GM19238 (cell line): Measurements from ENCODE around the gene PKN1.
"Not testable (repeated sequence)": the region's sequence is repeated elsewhere in the genome, so short reads cannot be mapped to it uniquely, and the experiment has no call there.

ENCODE experiments used
- DNase-seq: peaks from one replicate; pipeline ENCODE4 v3.0.0; 2011; ENCODE audit warnings: low spot score; ENCODE audit not compliant: insufficient read length

PKN1 gene

GRCh38 chr19:14430712-14431111, 2.4 kb upstream of the PKN1 start:
- no peak for DNase-seq

DNA sequence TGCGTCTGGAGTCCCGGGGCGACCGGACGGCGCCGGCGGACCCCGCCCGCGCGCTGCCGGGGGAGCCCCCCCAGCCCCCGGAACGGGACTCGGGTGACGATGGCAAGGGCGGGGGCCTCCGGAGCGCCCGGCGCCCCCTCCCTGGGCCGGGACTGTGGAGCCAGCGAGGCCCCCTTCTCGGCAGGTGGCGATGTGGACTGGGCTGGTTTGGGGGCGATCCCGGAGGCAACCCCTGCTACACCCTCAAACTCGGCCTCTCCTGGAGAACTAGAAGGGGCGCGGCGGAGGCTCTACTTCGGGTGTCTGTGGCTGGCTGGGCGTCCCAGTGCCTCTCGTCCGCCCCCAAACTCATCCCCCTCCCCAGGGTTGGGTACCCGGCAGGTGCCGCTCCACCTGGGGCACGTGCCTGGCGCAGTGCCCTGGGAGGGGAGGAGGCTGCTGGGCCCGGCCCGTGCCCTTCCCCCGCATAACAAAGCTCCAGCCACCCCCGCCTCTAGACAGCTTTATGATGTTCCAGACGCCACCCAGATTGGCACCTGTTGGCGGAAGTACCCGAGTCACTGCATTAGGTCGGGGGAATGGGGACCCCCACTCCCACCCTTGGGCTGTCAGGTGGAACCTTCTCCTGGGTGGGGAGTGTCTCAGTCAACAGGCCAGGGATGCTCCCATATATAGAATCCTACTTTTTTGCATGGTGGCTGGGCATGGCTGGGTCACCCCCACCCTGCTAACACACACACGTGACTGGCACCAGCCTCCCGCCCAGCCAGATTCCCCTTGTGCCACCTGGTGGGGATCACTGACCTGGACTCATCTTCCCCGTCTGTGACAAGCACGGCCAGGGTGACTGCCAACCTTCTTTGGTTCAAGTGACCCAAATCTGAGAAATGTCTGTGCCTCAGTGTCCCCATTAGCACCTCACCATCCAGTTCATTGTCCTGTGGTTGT, 722 bp downstream of the PKN1 start:
- DNase-seq = no peak

DNA sequence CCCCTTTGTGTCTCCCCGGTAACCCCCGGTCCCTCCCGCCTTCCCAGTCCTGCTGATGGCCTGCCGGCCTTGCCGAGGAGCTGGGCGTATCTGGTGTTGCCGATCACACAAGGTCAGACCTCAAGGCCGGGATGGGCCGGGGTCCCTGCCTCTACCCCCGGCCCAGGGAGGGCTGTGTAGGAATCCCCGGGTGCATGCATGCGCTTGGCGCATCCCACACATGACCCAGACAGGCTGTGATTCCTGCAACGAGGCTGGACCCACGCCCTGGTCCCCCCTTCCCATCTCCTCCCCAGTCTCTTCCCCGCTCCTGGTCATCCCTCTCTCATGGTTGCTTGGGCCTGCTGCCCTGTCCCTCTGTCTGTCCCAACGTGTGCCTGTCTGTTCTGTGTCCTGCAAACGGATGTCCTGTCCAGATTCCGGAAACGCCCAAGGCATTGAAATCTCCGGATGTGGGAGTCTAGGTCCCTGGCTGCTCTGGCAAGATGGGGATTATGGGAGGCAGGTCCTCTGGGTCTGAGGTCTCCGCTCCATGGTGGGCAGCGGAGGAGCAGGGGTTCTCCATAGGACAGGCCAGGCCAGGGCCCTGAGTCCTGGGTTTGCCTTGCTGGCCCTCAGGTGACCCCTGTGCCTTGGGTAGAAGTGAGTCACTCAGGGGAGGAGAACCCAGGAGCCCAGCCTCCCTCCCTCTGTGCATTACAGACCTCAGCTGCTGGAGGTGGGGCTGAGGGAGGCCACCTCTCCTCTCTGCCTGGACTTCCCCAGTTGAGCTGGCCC, 1.6 kb downstream of the PKN1 start:
- DNase-seq = no peak

DNA sequence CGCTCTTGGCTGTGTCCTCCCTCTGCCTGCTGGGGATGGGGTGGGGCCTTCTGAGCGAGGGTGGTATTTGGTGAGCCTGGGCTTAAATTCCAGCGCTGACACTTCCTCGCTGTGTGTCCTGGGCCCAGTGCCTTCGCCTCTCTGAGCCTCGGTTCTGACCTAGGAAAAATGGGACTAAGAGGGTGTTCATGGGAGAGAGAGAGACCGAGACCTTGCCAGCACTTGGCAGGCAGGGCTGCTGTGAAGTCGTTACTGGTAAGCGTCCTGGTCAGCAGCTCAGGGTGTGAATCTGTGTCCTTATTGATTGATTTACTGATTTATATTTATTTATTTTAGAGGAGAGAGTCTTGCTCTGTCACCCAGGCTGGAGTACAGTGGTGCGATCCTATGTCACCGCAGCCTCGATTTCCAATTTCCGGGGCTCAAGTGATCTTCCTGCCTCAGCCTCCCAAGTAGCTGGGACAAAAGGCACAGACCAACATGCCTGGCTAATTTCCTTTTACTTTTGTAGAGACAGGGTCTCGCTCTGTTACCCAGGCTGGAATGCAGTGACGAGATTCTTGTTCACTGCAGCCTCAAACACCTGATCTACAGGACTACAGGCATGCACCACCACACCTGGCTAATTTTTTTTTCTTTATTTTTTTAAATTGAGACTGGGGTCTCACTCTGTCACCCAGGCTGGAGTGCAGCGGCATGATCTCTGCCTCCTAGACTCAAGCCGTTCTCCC, 2.4 kb downstream of the PKN1 start:
- DNase-seq = no peak

GRCh38 chr19:14437578-14438140, 4.6 kb downstream of the PKN1 start:
- DNase-seq = no peak

GRCh38 chr19:14439014-14439413, 5.9 kb downstream of the PKN1 start:
- DNase-seq = no peak

GRCh38 chr19:14440049-14440448, 6.9 kb downstream of the PKN1 start:
- DNase-seq = peak; percentile 90

GRCh38 chr19:14441041-14441938, 8.2 kb downstream of the PKN1 start:
- DNase-seq = no peak

DNA sequence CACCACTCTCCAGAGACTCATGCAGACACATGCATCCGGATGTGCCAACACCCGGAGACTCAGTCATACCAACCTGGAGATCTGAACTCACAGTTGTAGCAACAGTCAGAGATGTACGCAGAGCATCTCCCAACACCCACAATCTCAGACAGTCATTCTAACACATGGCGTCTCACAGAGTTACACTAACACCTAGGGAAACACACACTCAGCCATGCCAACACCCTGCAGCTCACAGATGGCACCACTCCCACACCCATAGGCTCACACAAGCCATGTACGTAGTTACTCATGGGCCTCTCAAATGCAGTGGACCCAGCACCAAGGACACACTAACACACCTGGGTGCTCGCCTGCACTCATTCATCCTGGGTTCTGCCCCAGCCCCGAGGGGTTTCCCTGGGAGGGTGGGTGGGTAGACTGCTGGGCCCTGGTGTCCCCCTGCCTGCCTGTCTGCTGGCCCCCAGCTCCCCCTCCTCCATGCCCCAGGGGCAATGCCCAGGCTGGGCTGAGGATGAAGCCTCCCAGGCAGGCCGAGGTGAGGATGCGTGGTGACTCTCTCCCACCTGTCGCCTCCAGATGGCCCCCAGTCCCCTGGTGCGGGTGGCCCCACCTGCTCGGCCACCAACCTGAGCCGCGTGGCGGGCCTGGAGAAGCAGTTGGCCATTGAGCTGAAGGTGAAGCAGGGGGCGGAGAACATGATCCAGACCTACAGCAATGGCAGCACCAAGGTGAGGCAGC, 10.0 kb downstream of the PKN1 start:
- DNase-seq = no peak

- no peak for DNase-seq
Measured at GRCh38 chr19:14443632-14444216, 10.6 kb downstream of the PKN1 start.

- DNase-seq = no peak
Measured at GRCh38 chr19:14446336-14447036, 13.4 kb downstream of the PKN1 start.

DNA sequence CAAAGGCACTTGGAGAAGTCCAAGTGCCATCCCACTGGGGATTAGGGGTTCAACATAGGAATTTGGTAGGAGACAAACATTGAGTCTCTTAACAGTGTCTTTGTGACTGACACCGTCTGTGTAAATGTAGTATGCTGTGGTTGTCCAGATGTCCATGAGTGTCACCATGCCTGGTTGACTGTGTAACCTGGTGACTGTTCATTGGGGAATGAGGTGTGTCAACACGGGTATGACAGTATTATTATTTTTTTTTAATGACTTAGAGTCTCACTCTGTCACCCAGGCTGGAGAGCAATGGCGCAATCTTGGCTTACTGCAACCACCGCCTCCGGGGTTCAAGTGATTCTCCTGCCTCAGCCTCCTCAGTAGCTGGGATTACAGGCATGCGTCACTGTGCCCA, 16.2 kb downstream of the PKN1 start:
- DNase-seq = no peak

DNA sequence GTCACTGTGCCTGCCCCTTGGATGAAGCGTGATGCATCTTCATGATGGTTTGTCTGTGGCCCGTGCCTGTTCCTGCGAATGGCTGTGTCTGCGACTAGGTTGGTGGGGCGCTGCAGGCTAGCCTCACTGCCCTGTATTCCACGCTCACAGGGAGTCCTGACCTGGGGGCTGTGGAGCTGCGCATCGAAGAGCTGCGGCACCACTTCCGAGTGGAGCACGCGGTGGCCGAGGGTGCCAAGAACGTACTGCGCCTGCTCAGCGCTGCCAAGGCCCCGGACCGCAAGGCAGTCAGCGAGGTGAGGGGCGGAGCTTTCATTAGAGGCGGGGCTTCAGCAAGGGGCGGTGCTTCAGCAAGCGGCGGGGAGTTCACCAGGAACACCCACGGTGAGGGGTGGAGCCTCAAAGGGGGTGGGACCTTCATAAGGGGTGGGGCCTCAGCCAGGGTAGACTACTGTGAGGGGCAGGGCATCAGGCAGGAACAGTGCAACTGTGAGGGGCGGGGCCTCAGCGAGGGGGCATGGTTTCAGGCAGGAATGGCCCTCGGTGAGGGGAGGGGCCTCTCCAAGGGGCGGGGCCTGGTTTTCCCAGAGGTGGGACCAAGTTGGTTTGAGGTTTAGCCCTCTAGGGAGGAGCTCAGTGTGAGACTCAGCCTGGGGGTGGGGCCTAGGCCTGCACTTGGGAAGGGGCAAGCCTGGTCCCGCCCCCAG, 17.2 kb downstream of the PKN1 start:
- no peak for DNase-seq

DNA sequence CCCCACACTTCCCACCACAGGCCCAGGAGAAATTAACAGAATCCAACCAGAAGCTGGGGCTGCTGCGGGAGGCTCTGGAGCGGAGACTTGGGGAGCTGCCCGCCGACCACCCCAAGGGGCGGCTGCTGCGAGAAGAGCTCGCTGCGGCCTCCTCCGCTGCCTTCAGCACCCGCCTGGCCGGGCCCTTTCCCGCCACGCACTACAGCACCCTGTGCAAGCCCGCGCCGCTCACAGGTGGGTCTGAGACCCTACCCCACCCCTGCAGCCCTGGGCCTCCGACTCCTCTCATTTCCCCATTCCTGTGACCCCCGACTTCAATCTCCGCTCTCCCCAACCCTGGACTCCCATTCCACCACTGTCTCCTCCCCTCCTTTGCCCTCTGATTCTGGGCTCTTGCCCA, 17.8 kb downstream of the PKN1 start:
- DNase-seq = no peak

DNA sequence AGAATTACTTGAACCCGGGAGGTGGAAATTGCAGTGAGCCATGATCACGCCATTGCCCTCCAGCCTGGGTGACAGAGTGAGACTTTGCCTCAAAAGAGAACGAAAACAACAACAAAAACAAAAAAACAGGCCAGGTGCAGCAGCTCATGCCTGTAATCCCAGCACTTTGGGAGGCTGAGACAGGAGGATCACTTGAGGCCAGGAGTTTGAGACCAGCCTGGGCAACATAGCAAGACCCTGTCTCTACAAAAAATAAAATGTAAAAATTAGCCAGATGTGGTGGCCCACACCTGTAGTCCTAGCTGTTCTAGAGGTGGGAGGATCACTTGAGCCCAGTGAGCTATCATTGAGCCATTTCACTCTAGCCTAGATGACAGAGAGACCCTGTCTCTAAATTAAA, 19.2 kb downstream of the PKN1 start:
- not testable (repeated sequence) for DNase-seq

DNA sequence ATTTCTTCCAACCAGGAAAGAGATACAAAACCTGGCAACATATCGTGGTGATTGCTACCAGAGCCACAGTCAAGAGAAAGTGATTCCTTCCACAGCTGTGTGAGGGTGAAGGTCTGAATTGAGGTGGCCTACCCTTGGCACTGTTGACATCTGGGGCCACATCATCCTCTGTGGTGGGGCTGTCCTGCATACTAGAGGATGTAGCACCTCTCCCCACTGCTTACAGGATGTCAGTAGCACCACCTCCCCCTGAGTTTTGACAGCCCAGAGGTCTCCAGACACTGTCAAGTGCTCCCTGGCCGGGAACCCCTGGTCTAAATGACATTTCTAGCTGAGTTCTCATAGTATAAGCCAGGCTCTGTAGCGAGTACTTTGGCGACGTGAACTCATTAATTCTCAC, 26.6 kb downstream of the PKN1 start:
- no peak for DNase-seq

DNA sequence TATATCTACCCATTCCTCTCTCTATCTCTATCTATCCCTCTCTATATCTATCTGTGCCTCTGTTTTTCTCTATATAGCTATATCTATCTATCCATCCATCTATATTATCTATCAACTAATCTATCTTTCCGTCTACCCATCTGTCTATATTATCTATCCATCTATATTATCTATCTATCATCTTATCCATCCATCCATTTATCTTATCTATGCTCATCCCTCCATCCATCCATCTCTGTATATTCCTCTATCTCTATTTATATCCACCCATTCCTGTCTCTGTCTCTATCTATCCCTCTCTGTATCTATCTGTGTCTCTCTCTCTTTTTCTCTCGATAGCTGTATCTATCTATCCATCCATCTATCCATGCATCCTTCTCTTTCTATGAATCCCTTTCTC, 27.8 kb downstream of the PKN1 start:
- DNase-seq = no peak

DNA sequence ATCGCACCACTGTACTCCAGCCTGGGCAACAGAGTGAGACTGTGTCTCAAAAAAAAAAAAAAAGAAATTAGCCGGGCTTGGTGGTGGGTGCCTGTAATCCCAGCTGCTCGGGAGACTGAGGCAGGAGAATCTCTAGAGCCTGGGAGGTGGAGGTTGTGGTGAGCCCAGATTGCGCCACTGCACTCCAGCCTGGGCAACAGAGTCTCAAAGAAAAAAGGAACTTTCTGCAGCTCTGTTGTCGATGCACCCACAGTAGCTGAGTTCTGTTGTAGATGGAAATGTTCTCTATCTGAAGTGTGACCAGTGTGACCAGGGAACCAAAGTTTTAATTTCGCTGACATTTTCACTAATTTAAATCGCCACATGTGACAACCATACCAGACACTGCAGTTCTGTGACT, 29.3 kb downstream of the PKN1 start:
- not testable (repeated sequence) for DNase-seq
